Mammary epithelial cell (primary cell): ENCODE measurements around the gene DRAP1.

Experiments used
- CTCF ChIP-seq, 2 donors: IDR thresholded peaks in 1 of 2; conservative IDR thresholded peaks in 1 of 2; 2 replicates each; pipeline ENCODE4 v1.5.1; 2011 to 2012; ENCODE audit warnings: inconsistent platforms in 2 of 2, low read length in 2 of 2, mild to moderate bottlenecking in 2 of 2, control low read depth in 1 of 2, low read depth in 1 of 2; ENCODE audit not compliant: insufficient read depth in 1 of 2; ENCODE audit errors: extremely low read depth in 1 of 2
- EZH2 ChIP-seq: IDR thresholded peaks from 2 replicates; pipeline ENCODE4 v1.6.1; 2012; ENCODE audit warnings: low read length, inconsistent platforms, borderline replicate concordance

- TF ChIP-seq CTCF (conservative IDR thresholded peaks at IDR 0.05 in 1 of 2, IDR thresholded peaks at IDR 0.05 in 1 of 2; ENCODE audit: extremely low read depth in 1 of 2, insufficient read depth in 1 of 2, low read depth in 1 of 2, low read length in 2 of 2) (no peak), EZH2 (no peak)
Observed at GRCh38 chr11:65965986-65966762, 46.9 kb downstream of the DRAP1 start.
